ENCODE data around the gene ASCL4.

GRCh38 chr12:107749083-107749482, 25.4 kb upstream of the ASCL4 start:
- no peak for TF ChIP-seq POLR2A (IDR thresholded peaks at IDR 0.05)
- TF ChIP-seq, protein P1, sequence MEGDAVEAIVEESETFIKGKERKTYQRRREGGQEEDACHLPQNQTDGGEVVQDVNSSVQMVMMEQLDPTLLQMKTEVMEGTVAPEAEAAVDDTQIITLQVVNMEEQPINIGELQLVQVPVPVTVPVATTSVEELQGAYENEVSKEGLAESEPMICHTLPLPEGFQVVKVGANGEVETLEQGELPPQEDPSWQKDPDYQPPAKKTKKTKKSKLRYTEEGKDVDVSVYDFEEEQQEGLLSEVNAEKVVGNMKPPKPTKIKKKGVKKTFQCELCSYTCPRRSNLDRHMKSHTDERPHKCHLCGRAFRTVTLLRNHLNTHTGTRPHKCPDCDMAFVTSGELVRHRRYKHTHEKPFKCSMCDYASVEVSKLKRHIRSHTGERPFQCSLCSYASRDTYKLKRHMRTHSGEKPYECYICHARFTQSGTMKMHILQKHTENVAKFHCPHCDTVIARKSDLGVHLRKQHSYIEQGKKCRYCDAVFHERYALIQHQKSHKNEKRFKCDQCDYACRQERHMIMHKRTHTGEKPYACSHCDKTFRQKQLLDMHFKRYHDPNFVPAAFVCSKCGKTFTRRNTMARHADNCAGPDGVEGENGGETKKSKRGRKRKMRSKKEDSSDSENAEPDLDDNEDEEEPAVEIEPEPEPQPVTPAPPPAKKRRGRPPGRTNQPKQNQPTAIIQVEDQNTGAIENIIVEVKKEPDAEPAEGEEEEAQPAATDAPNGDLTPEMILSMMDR (IDR thresholded peaks at IDR 0.05): no peak
- TF ChIP-seq POLR2AphosphoS5 (IDR thresholded peaks at IDR 0.05): no peak
